ENCODE data around the gene HLA-F.

DNA sequence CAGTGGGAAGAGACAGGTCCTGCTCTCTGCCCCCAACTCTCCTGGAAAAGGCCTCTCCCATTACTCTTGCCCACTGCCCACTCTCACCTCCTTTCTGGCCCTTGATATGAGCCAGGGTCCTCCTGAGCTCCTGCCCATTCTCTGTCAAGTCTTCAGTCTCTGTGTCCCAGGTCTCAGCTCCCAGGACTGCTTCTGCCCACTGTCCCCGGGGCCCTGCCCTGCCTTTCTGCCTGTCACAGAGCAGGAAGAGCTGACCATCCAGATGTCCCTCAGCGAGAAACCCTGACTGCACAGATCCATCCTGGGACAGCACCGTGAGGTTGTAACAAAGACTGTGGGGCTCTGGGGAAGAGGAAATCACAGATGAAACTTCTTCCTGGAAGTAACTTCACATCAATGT lies 22.2 kb downstream of the HLA-F start:
- no peak for TF ChIP-seq POLR2A (IDR thresholded peaks at IDR 0.05)
- TF ChIP-seq, protein P1, sequence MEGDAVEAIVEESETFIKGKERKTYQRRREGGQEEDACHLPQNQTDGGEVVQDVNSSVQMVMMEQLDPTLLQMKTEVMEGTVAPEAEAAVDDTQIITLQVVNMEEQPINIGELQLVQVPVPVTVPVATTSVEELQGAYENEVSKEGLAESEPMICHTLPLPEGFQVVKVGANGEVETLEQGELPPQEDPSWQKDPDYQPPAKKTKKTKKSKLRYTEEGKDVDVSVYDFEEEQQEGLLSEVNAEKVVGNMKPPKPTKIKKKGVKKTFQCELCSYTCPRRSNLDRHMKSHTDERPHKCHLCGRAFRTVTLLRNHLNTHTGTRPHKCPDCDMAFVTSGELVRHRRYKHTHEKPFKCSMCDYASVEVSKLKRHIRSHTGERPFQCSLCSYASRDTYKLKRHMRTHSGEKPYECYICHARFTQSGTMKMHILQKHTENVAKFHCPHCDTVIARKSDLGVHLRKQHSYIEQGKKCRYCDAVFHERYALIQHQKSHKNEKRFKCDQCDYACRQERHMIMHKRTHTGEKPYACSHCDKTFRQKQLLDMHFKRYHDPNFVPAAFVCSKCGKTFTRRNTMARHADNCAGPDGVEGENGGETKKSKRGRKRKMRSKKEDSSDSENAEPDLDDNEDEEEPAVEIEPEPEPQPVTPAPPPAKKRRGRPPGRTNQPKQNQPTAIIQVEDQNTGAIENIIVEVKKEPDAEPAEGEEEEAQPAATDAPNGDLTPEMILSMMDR (IDR thresholded peaks at IDR 0.05): no peak
